Duodenal mucosa (tissue), 2 donors: ENCODE data around the gene GMPPB.

Experiments used
- H3K27ac ChIP-seq: one replicate; pipeline ENCODE4 v1.7.0; 2013; ENCODE audit warnings: low read depth, low read length
- H3K27me3 ChIP-seq, 2 donors: one replicate each; pipeline ENCODE4 v1.7.0; 2013; ENCODE audit warnings: low read length in 2 of 2, control low read depth in 1 of 2; ENCODE audit not compliant: insufficient read depth in 2 of 2, control insufficient read depth in 1 of 2
- H3K36me3 ChIP-seq, 2 donors: one replicate each; pipeline ENCODE4 v1.7.0; 2013; ENCODE audit warnings: low read length in 2 of 2, control low read depth in 1 of 2; ENCODE audit not compliant: insufficient read depth in 2 of 2, control insufficient read depth in 1 of 2
- H3K4me1 ChIP-seq, 2 donors: one replicate each; pipeline ENCODE4 v1.7.0; 2013; ENCODE audit warnings: low read length in 2 of 2, control low read depth in 1 of 2; ENCODE audit not compliant: insufficient read depth in 2 of 2, control insufficient read depth in 1 of 2
- H3K4me3 ChIP-seq, 2 donors: one replicate each; pipeline ENCODE4 v1.7.0; 2013; ENCODE audit warnings: low read length in 2 of 2, low read depth in 1 of 2
- H3K9ac ChIP-seq, 2 donors: one replicate each; pipeline ENCODE4 v1.7.0; 2013; ENCODE audit warnings: low read length in 2 of 2, low read depth in 1 of 2
- H3K9me3 ChIP-seq, 2 donors: one replicate each; pipeline ENCODE4 v1.7.0; 2013; ENCODE audit warnings: low read length in 2 of 2, control low read depth in 1 of 2; ENCODE audit not compliant: control insufficient read depth in 1 of 2

The GMPPB gene

DNA sequence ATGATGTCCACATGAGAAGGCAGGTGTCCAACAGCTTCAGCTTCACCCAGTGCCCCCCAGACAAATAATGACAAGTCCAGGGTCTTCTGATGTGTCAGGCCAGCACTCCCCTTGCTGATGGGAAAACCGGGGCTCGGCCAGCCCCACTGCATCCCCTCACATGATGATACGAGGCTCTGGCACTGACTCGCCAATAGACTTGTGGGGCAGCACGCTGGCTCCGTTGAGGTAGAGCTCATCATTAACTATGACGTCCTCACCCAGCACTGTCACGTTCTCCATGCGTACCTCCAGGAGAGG lies 2.2 kb downstream of the GMPPB start:
- H3K27ac ChIP-seq, result no peak overlapping the region
- H3K27me3 ChIP-seq, result no peaks in the 10 kb centered on the region
- no peak overlapping the region for H3K9ac ChIP-seq
- H3K36me3 ChIP-seq, result peaks cover 18 to 36% of the 10 kb centered on the region in 2 donors
- no peaks in the 10 kb centered on the region for H3K9me3 ChIP-seq
- H3K4me3 ChIP-seq, result no peak overlapping the region
- H3K4me1 ChIP-seq, result peaks cover 59 to 70% of the 10 kb centered on the region in 2 donors

DNA sequence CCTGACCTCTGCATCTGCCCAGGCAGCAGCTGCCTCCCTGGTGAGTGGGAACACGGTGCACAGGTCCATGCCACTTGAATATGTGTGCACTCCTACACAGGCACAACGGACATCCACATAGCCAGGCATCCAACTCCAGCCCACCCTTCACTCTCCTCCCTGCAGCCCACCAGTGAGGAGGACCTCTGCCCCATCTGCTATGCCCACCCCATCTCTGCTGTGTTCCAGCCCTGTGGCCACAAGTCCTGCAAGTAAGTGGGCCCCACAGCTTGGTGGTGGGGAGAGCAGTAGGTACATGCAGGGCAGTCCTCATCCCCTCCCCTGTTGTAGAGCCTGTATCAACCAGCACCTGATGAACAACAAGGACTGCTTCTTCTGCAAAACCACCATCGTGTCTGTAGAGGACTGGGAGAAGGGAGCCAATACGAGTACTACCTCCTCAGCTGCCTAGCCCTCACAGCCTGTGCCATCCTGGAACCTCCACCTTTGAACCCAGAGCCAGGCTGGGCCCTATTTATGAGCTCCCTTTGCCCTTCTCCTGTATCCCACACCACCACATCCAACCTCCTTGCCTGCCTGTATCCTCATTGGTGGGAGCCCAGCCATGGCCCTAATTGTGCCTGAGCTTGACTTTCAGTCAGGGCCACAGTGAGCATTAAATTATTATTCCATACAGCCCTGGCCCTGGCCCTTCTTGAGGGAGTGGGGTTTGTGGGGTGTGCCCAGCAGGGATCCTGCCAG lies 2.7 kb downstream of the GMPPB start:
- peaks cover 18 to 39% of the 10 kb centered on the region in 2 donors for H3K36me3 ChIP-seq
- H3K4me3 ChIP-seq, result no peak overlapping the region
- peaks cover 54 to 65% of the 10 kb centered on the region in 2 donors for H3K4me1 ChIP-seq
- H3K27me3 ChIP-seq, result no peaks in the 10 kb centered on the region
- no peak overlapping the region for H3K27ac ChIP-seq
- no peaks in the 10 kb centered on the region for H3K9me3 ChIP-seq
- H3K9ac ChIP-seq, result no peak overlapping the region

DNA sequence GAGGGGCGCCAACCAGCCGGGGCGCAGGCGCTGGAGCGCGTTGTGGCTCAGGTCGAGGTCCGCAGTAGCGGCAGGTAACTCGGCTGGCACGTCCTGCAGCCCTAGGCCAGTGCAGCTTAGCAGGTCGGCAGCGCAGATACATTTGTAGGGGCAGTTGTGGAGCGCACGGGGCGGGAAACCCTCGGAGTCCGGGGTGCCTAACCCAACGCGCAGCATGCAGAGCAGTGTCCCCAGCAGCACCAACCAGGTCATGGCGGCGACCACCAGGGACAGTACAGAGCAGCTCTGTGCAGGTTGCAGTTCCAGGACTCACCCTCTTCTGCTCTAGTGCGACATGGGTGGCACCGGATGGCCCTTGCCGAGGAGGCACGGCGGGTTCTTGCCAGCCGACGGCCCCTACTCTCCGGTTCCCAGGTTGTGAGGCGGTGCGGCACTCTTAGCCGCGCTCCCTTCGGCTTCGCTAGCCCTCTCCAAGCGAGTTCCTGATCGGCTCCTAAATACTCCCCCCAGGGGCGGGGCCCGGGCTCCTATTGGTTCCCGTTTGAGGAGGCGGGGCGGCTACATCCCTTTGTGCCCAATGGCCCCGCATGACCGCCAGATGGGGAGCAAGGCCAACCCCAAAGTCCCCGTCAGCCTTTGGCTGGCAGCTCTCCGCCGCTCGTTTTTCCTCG lies 4.4 kb downstream of the GMPPB start, which contains the start of gene AMIGO3:
TSS of gene AMIGO3 (minus strand) at position 471 of the 671 bp plus-strand sequence. CDS start at position 252, 219 bp downstream.
- Histone ChIP-seq H3K27ac (peak within 1 kb of the TSS; percentile 56), H3K27me3 (no peaks in the 10 kb centered on the region), H3K4me1 (peaks cover 37 to 48% of the 10 kb centered on the region in 2 donors), H3K9ac (peak within 1 kb of the TSS in 1 of 2 donors; percentile 61), H3K4me3 (peak within 1 kb of the TSS; percentile 73 to 80), H3K9me3 (no peaks in the 10 kb centered on the region), H3K36me3 (peaks cover 26 to 44% of the 10 kb centered on the region in 2 donors)

DNA sequence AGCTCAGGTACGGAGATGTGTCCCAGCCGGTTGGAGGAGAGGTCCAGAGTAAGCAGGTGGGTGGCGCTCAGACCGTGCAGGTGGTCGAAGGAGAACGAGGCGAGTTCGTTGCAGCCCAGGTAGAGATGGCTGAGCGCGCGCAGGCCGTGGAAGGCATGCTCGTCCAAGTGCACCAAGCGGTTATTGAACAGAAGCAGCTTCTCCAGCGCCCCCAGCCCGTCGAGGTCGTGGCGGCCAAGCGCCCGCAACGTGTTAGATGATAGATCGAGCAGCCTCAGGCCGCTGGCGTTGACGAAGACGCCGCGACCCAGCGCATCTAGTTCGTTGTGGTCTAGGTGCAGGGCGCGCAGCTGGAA lies 4.9 kb downstream of the GMPPB start:
- Histone ChIP-seq H3K4me1 (peaks cover 35 to 46% of the 10 kb centered on the region in 2 donors), H3K36me3 (peaks cover 30 to 47% of the 10 kb centered on the region in 2 donors), H3K9ac (peak overlapping the region in 1 of 2 donors; percentile 61), H3K27me3 (no peaks in the 10 kb centered on the region), H3K9me3 (no peaks in the 10 kb centered on the region), H3K4me3 (peak overlapping the region; percentile 73 to 80), H3K27ac (no peak overlapping the region)

DNA sequence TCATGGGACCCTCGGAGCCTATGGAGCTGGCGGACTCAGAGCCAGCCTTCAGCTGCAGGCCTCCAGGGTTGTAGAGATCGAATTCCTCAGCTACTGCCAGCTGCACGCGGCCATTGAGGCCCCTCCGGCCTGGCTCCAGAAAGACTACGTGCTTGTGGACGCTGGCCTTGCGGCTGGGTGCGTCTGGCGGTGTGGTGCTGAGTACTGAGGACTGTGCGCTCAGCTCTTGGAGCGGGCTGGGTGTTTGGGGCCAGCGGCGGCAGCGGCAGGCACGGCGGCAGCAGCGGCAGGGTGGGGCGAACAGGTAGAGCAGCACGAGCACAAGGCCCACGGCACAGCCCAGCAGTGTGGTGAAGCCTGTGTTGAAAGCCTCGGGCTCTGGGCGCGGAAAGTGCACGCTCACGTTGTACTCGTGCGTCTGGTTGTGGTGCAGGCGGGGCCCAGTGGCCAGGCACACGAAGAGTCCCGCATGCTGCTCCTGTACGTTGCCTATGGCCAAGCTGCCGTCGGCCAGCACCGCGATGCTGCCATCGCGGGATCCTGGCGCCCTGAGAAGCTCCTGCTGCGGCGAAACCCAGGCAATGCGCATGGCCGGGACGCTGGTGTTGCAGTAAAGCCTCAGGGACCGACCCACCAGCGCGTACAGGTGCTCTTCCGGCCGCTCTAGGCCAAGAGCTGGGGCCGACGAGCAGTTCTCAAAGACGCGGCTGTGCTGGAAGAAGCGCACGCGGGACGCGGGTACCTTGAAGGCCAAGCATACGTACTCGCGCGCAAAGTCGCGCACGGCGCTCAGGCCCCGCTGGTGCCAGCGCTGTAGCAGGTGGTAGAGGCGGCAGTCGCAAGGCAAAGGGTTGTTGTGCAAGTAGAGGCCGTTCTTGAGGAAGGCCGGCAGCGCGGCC lies 5.5 kb downstream of the GMPPB start:
- peaks cover 35 to 46% of the 10 kb centered on the region in 2 donors for H3K4me1 ChIP-seq
- H3K4me3 ChIP-seq, result peak overlapping the region; percentile 73 to 80
- no peak overlapping the region for H3K27ac ChIP-seq
- H3K36me3 ChIP-seq, result peaks cover 33 to 47% of the 10 kb centered on the region in 2 donors
- H3K9ac ChIP-seq, result peak overlapping the region in 1 of 2 donors; percentile 61
- no peaks in the 10 kb centered on the region for H3K9me3 ChIP-seq
- H3K27me3 ChIP-seq, result no peaks in the 10 kb centered on the region

DNA sequence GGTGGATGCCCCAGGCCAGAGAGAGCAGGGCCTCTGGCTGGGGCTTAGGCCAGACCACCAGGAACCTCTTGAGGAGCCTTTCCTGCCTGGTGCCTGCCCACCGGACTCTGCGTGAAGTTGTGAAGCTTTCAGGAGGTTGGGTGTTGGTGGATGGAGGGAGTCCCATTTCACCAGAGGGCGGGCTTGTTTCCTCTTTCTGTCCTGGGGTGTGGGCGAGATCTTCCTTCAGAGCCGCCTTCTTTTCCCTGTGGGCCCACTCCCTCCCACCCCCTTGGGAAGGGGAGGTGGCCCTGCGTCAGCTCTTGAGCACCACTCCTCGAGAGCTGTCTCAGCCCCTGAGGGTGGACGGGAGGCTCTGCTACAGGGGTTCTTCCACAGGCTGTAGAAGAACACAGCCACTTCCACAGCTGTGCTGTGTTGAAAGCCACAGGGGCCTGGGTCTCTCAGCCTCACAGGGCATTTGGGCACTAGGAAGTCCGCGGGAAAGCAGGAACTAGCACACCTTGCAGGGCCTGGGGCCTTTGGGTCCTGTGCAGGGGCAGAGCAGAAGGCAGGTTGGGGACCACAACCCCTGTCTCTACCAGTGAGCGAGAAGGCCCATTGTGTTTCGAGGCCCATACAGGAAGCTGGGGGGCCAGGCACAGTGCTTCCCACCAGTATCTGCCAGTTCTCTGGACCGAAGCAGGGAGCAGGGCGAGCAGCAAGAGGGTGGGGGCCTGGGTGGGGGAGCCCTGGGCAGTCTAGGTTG lies 6.4 kb downstream of the GMPPB start:
- Histone ChIP-seq H3K27me3 (no peaks in the 10 kb centered on the region), H3K4me3 (no peak overlapping the region), H3K4me1 (peaks cover 28 to 38% of the 10 kb centered on the region in 2 donors), H3K9ac (no peak overlapping the region), H3K27ac (no peak overlapping the region), H3K9me3 (no peaks in the 10 kb centered on the region), H3K36me3 (peaks cover 31 to 48% of the 10 kb centered on the region in 2 donors)

DNA sequence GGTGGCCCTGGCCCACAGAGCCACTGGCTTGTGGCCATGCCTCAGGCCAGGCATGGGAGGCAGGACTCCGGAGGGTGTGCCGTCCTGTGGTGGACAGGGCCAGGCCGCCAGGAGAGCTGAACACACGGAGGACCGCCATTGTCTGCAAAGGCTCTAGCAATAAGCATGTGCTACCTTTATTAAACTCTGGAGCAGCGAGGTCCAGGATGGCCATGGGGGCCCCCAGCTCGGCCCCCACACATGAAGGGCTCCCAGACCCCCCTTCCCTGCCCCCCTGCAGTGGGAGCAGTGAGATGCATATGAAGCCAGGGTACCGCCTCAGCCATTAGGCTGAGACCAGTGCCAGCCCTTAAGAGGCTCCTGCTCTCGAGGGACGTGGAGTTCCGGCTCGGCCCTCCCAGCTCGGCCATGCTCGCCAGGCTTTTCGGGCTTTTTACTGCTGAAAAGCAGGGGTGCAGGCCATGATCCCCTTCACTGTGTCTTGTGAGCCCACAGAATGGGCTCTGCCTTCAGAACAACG lies 7.0 kb downstream of the GMPPB start:
- no peaks in the 10 kb centered on the region for H3K9me3 ChIP-seq
- no peak overlapping the region for H3K27ac ChIP-seq
- peaks cover 22 to 31% of the 10 kb centered on the region in 2 donors for H3K4me1 ChIP-seq
- H3K9ac ChIP-seq, result no peak overlapping the region
- H3K4me3 ChIP-seq, result no peak overlapping the region
- H3K36me3 ChIP-seq, result peaks cover 25 to 46% of the 10 kb centered on the region in 2 donors
- H3K27me3 ChIP-seq, result no peaks in the 10 kb centered on the region

DNA sequence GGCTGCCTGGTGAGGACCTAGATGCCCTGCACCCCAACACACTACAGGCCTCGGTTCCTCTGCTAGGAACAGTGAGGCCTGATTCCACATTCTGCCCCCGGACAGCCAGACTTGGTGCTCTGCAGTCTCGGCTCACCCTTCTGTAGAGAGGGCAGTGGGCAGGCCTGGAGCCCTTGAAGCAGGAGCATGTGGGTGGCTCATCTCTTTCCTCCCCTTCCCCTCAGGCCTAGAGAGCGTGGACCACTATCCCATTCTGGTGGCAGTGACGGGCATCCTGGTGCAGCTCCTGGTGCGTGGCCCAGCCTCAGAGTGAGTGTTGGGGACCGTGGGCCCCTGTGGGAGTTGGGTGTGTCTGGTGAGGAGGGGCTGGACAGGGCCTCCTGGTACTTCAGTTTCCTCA lies 7.6 kb downstream of the GMPPB start:
- H3K9ac ChIP-seq, result no peak overlapping the region
- no peaks in the 10 kb centered on the region for H3K27me3 ChIP-seq
- peaks cover 22 to 46% of the 10 kb centered on the region in 2 donors for H3K36me3 ChIP-seq
- H3K9me3 ChIP-seq, result no peaks in the 10 kb centered on the region
- H3K4me3 ChIP-seq, result no peak overlapping the region
- H3K4me1 ChIP-seq, result peaks cover 17 to 26% of the 10 kb centered on the region in 2 donors
- no peak overlapping the region for H3K27ac ChIP-seq

DNA sequence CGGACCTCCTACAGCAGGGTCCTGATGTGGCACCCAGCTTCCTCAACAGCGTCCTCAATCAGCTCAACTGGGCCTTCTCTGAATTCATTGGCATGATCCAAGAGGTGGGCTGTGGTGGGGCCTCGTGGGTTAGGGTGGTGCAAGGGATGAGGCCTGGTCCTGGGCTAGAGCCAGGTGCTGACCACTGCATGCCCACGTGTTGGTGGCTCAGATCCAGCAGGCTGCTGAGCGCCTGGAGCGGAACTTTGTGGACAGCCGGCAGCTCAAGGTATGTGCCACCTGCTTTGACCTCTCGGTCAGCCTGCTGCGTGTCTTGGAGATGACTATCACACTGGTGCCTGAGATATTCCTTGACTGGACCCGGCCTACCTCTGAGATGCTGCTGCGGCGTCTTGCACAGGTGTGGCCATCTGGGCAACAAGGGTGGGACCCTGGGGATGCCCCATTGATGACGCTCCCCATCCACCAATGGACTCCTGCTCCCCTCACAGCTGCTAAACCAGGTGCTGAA lies 8.1 kb downstream of the GMPPB start:
- H3K4me3 ChIP-seq, result no peak overlapping the region
- H3K9me3 ChIP-seq, result no peaks in the 10 kb centered on the region
- no peak overlapping the region for H3K9ac ChIP-seq
- H3K4me1 ChIP-seq, result peaks cover 12 to 21% of the 10 kb centered on the region in 2 donors
- no peaks in the 10 kb centered on the region for H3K27me3 ChIP-seq
- peaks cover 16 to 43% of the 10 kb centered on the region in 2 donors for H3K36me3 ChIP-seq
- H3K27ac ChIP-seq, result no peak overlapping the region
